ENCODE measurements around the gene TOGARAM1. TPM values are rescaled to one million over a fixed set of nuclear protein-coding genes. Genes with fewer than 3 reads are reported as not detected.

TOGARAM1 gene
- total RNA-seq, 1 donor from 2014 or later = 14.7 TPM

DNA sequence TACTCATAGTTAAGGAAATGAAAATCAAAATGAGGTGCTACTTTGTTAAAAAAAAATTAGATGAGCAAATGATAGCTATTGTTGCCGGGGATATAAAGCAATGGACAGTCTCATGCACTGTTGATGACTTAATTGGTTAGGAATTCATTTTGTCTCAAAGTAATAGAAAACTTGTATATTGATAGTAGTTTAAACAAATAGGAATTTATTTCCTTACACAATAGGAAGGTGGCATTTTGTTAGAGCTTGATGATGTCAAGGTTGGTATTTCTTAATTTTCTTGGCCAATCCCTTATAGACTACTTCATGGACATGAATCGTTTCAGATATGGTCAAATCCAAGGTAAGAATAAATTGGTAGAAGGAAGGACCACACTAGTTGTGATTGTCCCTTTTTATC lies 129.7 kb downstream of the TOGARAM1 start:
- Histone ChIP-seq H2AFZ (ENCODE audit: low read depth, low read length) (no peak overlapping the region), H3K27ac (ENCODE audit: low read depth, low read length) (no peak overlapping the region), H3K4me3 (ENCODE audit: insufficient read depth, low read depth, low read length) (no peak overlapping the region), H3K9ac (ENCODE audit: low read length) (no peak overlapping the region), H3K27me3 (ENCODE audit: insufficient read depth, low read length) (no peaks in the 10 kb centered on the region), H4K20me1 (ENCODE audit: insufficient read depth, low read length) (peaks cover 68% of the 10 kb centered on the region), H3K36me3 (ENCODE audit: insufficient read depth, low read length) (peaks cover 11% of the 10 kb centered on the region), H3K4me2 (ENCODE audit: low read length) (no peak overlapping the region), H3K79me2 (ENCODE audit: insufficient read depth, low read length) (peaks cover 99% of the 10 kb centered on the region), H3K9me3 (ENCODE audit: insufficient read depth, low read depth, low read length) (no peaks in the 10 kb centered on the region), H3K4me1 (ENCODE audit: insufficient read depth, low read length) (peaks cover 9% of the 10 kb centered on the region)
- no peaks in the 10 kb centered on the region for H3K27me3 Mint-ChIP-seq (ENCODE audit: low read depth, unreplicated experiment)
- FAIRE-seq (no peak), DNase-seq (ENCODE audit: low read depth) (peak; percentile 45)
- peaks cover 2% of the 10 kb centered on the region for H3K36me3 Mint-ChIP-seq (ENCODE audit: low read depth, unreplicated experiment)
- no peak overlapping the region for H3K4me3 Mint-ChIP-seq (ENCODE audit: unreplicated experiment)
- peak overlapping the region; percentile 27 for H3K27ac Mint-ChIP-seq (ENCODE audit: unreplicated experiment)
- H3K9me3 Mint-ChIP-seq (ENCODE audit: unreplicated experiment) = no peaks in the 10 kb centered on the region
- TF ChIP-seq, protein P1, sequence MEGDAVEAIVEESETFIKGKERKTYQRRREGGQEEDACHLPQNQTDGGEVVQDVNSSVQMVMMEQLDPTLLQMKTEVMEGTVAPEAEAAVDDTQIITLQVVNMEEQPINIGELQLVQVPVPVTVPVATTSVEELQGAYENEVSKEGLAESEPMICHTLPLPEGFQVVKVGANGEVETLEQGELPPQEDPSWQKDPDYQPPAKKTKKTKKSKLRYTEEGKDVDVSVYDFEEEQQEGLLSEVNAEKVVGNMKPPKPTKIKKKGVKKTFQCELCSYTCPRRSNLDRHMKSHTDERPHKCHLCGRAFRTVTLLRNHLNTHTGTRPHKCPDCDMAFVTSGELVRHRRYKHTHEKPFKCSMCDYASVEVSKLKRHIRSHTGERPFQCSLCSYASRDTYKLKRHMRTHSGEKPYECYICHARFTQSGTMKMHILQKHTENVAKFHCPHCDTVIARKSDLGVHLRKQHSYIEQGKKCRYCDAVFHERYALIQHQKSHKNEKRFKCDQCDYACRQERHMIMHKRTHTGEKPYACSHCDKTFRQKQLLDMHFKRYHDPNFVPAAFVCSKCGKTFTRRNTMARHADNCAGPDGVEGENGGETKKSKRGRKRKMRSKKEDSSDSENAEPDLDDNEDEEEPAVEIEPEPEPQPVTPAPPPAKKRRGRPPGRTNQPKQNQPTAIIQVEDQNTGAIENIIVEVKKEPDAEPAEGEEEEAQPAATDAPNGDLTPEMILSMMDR (IDR thresholded peaks at IDR 0.05; ENCODE audit: insufficient read depth, low read depth, low read length) = no peak
- no peak for TF ChIP-seq EZH2 (IDR thresholded peaks at IDR 0.05; ENCODE audit: insufficient read depth, low read length)
- H3K4me1 Mint-ChIP-seq (ENCODE audit: low read depth, unreplicated experiment) = peaks cover 41% of the 10 kb centered on the region

DNA sequence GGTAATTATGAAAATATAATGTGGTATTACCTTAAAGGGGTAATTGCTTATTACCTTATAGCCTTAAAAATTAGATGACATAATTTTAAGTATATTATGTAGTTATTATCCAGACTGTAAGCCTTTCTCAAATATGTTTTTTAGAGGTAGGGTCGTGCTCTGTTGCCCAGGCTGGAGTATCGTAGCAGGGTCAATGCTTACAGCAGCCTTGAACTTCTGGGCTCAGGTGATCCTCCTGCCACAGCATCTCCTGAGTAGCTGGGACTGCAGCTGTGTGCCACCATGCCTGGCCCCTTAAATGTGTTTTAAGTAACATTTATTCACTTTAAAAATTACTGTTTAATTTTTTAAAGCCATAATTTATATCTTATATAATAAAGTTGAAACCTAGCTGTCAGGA lies 132.3 kb downstream of the TOGARAM1 start:
- Histone ChIP-seq H3K4me1 (ENCODE audit: insufficient read depth, low read length) (peaks cover 9% of the 10 kb centered on the region), H3K4me3 (ENCODE audit: insufficient read depth, low read depth, low read length) (no peak overlapping the region), H2AFZ (ENCODE audit: low read depth, low read length) (no peak overlapping the region), H3K36me3 (ENCODE audit: insufficient read depth, low read length) (peaks cover 19% of the 10 kb centered on the region), H3K9me3 (ENCODE audit: insufficient read depth, low read depth, low read length) (no peaks in the 10 kb centered on the region), H3K9ac (ENCODE audit: low read length) (no peak overlapping the region), H3K79me2 (ENCODE audit: insufficient read depth, low read length) (peaks cover 88% of the 10 kb centered on the region), H4K20me1 (ENCODE audit: insufficient read depth, low read length) (peaks cover 45% of the 10 kb centered on the region), H3K4me2 (ENCODE audit: low read length) (no peak overlapping the region), H3K27me3 (ENCODE audit: insufficient read depth, low read length) (no peaks in the 10 kb centered on the region), H3K27ac (ENCODE audit: low read depth, low read length) (no peak overlapping the region)
- Mint-ChIP-seq H3K27me3 (ENCODE audit: low read depth, unreplicated experiment) (no peaks in the 10 kb centered on the region), H3K9me3 (ENCODE audit: unreplicated experiment) (no peaks in the 10 kb centered on the region), H3K27ac (ENCODE audit: unreplicated experiment) (no peak overlapping the region), H3K36me3 (ENCODE audit: low read depth, unreplicated experiment) (peaks cover 4% of the 10 kb centered on the region), H3K4me3 (ENCODE audit: unreplicated experiment) (no peak overlapping the region), H3K4me1 (ENCODE audit: low read depth, unreplicated experiment) (peaks cover 22% of the 10 kb centered on the region)
- DNase-seq (ENCODE audit: low read depth) = no peak
- no peak for FAIRE-seq
- TF ChIP-seq, protein P1 (IDR thresholded peaks at IDR 0.05; ENCODE audit: insufficient read depth, low read depth, low read length) = no peak
- TF ChIP-seq EZH2 (IDR thresholded peaks at IDR 0.05; ENCODE audit: insufficient read depth, low read length) = no peak

DNA sequence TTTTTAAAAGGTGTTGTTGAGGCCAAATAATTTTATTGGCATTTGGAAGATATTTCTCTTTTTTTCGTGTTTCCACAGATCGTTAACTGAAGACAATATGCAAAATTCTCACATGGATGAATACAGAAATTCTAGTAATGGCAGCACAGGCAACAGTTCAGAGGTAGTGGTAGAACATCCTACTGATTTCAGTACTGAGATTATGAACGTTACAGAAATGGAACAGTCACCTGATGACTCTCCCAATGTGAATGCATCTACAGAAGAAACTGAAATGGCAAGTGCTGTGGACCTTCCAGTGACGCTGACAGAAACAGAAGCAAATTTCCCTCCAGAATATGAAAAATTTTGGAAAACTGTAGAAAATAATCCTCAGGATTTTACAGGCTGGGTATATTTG lies 133.2 kb downstream of the TOGARAM1 start:
- peaks cover 24% of the 10 kb centered on the region for H3K36me3 ChIP-seq (ENCODE audit: insufficient read depth, low read length)
- FAIRE-seq (no peak), DNase-seq (ENCODE audit: low read depth) (no peak)
- no peak overlapping the region for H3K9ac ChIP-seq (ENCODE audit: low read length)
- peaks cover 81% of the 10 kb centered on the region for H3K79me2 ChIP-seq (ENCODE audit: insufficient read depth, low read length)
- no peak overlapping the region for H2AFZ ChIP-seq (ENCODE audit: low read depth, low read length)
- H4K20me1 ChIP-seq (ENCODE audit: insufficient read depth, low read length) = peaks cover 36% of the 10 kb centered on the region
- Mint-ChIP-seq H3K36me3 (ENCODE audit: low read depth, unreplicated experiment) (peaks cover 9% of the 10 kb centered on the region), H3K9me3 (ENCODE audit: unreplicated experiment) (no peaks in the 10 kb centered on the region), H3K4me1 (ENCODE audit: low read depth, unreplicated experiment) (peaks cover 14% of the 10 kb centered on the region), H3K27me3 (ENCODE audit: low read depth, unreplicated experiment) (no peaks in the 10 kb centered on the region), H3K4me3 (ENCODE audit: unreplicated experiment) (no peak overlapping the region), H3K27ac (ENCODE audit: unreplicated experiment) (no peak overlapping the region)
- TF ChIP-seq EZH2 (IDR thresholded peaks at IDR 0.05; ENCODE audit: insufficient read depth, low read length) = no peak
- TF ChIP-seq, protein P1 (IDR thresholded peaks at IDR 0.05; ENCODE audit: insufficient read depth, low read depth, low read length) = no peak
- H3K9me3 ChIP-seq (ENCODE audit: insufficient read depth, low read depth, low read length) = no peaks in the 10 kb centered on the region
- H3K4me3 ChIP-seq (ENCODE audit: insufficient read depth, low read depth, low read length) = no peak overlapping the region
- peaks cover 2% of the 10 kb centered on the region for H3K4me1 ChIP-seq (ENCODE audit: insufficient read depth, low read length)
- no peak overlapping the region for H3K27ac ChIP-seq (ENCODE audit: low read depth, low read length)
- H3K4me2 ChIP-seq (ENCODE audit: low read length) = no peak overlapping the region
- H3K27me3 ChIP-seq (ENCODE audit: insufficient read depth, low read length) = no peaks in the 10 kb centered on the region

Data from astrocyte (in vitro differentiated cells and primary cell).